ENCODE data around the gene ZNF473.
A peak's percentile ranks its signal among the peaks of the same experiment; 100 is the strongest.
"Not testable (repeated sequence)": the region's sequence is repeated elsewhere in the genome, so short reads cannot be mapped to it uniquely, and the experiment has no call there.

The ZNF473 gene

DNA sequence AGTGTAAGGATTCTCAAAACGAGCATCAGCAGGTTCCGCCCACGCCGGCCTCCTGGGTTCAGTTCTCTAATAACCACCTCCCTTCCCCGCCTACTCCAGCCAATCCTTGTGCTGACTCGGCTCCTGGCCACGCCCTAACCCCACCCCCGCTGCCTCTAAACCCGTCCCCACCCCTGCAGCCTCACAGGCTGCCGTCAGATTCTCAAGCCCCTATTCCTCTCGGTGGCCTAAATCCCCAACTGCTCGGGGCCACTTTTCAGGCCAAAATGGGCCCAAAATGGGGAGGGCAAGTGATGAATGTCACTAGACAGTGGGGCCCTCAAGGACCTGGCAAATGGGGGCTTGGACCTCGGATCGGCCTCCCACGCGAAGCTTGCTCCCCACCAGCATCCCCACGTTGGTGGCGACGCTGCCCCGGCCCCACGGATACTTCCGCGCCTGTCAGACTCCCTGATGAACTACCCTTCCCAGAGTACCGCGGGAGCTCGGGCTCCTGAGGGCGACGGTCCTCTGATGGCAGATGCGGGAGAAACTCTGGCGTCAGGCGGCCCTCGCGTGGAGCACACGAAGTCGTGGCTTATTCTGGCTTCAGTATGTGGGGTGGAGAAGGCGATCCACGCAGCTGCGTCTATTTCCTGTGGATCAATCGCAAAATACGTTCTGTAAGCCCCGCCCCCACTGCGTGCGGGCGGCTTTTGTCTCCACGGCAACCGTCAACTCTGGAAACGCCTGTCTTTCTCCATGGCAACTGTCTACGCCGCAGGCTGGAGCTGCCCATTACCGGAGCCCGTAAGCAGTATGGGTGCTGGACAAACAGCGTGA, 24.8 kb downstream of the ZNF473 start:
- H3K27me3 ChIP-seq (ENCODE audit: control insufficient read depth in 1 of 2, insufficient read depth in 2 of 2, low read length in 2 of 2) = no peaks in the 10 kb centered on the region
- peaks cover 6% of the 10 kb centered on the region for H3K4me1 ChIP-seq (ENCODE audit: control insufficient read depth, insufficient read depth, low read length)
- peak overlapping the region; percentile 62 to 77 for H3K4me3 ChIP-seq (ENCODE audit: low read length in 2 of 2)
- H3K36me3 ChIP-seq (ENCODE audit: control insufficient read depth in 2 of 2, insufficient read depth in 2 of 2, low read length in 2 of 2) = peaks cover 10 to 12% of the 10 kb centered on the region in 2 donors
- peaks cover 28 to 39% of the 10 kb centered on the region in 2 donors for H3K9me3 ChIP-seq (ENCODE audit: control insufficient read depth in 2 of 2, low read length in 2 of 2)
- peak overlapping the region; percentile 11 for H3K27ac ChIP-seq (ENCODE audit: low read length)
- peak overlapping the region; percentile 9 to 55 for H3K9ac ChIP-seq (ENCODE audit: low read length in 2 of 2)

DNA sequence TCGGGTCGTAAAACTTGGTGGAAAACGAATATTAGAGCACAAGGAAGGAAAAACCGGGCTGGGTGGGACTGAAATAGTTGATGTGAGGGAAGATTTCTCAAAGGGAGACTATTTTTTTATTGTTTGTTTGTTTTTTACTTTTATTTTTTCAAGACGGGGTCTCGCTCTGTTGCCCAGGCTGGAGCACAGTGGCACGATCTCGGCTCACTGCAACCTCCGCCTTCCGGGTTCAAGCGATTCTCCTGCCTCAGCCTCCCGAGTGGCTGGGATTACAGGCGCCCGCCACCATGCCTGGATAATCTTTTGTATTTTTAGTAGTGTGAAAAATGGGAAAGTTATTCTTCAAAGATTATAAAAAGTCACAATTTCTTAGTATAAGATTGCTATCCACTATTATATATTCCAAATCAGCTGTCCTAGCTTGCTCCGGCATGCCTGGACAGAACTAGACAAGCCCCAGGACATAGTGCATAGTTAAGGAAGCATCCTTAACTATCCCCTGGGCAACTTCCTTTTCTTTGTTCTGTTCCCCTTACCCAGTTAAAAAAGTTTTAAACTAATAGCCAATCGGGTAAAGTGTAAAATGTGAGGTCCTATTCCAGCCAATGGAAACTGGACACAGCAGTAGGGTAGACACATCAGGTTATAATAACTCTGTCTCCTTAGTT, 25.6 kb downstream of the ZNF473 start:
- H3K36me3 ChIP-seq (ENCODE audit: control insufficient read depth in 2 of 2, insufficient read depth in 2 of 2, low read length in 2 of 2); H3K4me1 ChIP-seq (ENCODE audit: control insufficient read depth, insufficient read depth, low read length); H3K27ac ChIP-seq (ENCODE audit: low read length); H3K27me3 ChIP-seq (ENCODE audit: control insufficient read depth in 1 of 2, insufficient read depth in 2 of 2, low read length in 2 of 2): not testable (repeated sequence)
- peaks cover 20 to 34% of the 10 kb centered on the region in 2 donors for H3K9me3 ChIP-seq (ENCODE audit: control insufficient read depth in 2 of 2, low read length in 2 of 2)
- H3K4me3 ChIP-seq (ENCODE audit: low read length in 2 of 2) = peak overlapping the region; percentile 62 to 77
- H3K9ac ChIP-seq (ENCODE audit: low read length in 2 of 2) = peak overlapping the region; percentile 9 to 55

DNA sequence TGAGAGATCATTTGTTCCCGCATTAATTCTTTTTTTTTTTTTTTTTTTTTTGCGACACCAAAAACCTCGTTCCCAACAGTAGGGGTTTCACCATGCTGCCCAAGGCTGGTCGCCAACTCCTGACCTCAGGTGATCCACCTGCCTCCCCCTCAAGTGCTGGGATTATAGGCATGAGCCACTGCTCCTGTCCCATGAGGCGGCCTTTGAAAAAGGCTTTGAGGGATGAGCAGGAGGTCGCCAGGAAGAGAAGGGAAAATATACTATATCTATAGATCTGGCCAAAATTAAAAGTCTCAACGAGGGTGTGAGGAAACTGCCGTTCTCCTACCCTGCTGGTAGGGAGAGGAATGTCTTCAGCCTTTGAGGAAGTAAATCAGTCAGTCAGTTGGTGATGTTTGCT, 26.2 kb downstream of the ZNF473 start:
- Histone ChIP-seq H3K4me1 (ENCODE audit: control insufficient read depth, insufficient read depth, low read length) (peaks cover 6% of the 10 kb centered on the region), H3K36me3 (ENCODE audit: control insufficient read depth in 2 of 2, insufficient read depth in 2 of 2, low read length in 2 of 2) (no peaks in the 10 kb centered on the region), H3K9me3 (ENCODE audit: control insufficient read depth in 2 of 2, low read length in 2 of 2) (peaks cover 16 to 28% of the 10 kb centered on the region in 2 donors), H3K27me3 (ENCODE audit: control insufficient read depth in 1 of 2, insufficient read depth in 2 of 2, low read length in 2 of 2) (no peaks in the 10 kb centered on the region), H3K9ac (ENCODE audit: low read length in 2 of 2) (no peak overlapping the region), H3K4me3 (ENCODE audit: low read length in 2 of 2) (no peak overlapping the region), H3K27ac (ENCODE audit: low read length) (no peak overlapping the region)

DNA sequence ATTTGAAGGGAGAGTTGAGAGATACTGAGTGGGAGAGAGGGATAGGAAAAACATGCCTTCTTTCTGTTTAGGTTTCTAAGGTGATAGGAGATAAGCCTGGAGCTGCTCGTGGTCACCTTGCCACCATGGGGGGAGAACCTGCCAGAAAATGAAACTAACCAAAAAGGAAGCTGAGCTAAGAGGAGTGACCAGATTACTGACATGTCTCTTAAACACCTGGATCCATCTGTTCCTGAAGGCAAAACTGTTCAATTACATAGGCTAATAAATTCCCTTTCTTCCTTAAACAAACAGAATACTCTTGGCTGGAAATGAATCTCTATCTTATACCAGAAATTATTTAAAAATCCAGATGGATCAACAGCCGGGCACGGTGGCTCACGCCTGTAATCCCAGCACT, 27.3 kb downstream of the ZNF473 start:
- peaks cover 6% of the 10 kb centered on the region for H3K4me1 ChIP-seq (ENCODE audit: control insufficient read depth, insufficient read depth, low read length)
- no peak overlapping the region for H3K4me3 ChIP-seq (ENCODE audit: low read length in 2 of 2)
- no peak overlapping the region for H3K27ac ChIP-seq (ENCODE audit: low read length)
- peaks cover 9 to 22% of the 10 kb centered on the region in 2 donors for H3K9me3 ChIP-seq (ENCODE audit: control insufficient read depth in 2 of 2, low read length in 2 of 2)
- H3K27me3 ChIP-seq (ENCODE audit: control insufficient read depth in 1 of 2, insufficient read depth in 2 of 2, low read length in 2 of 2) = no peaks in the 10 kb centered on the region
- no peak overlapping the region for H3K9ac ChIP-seq (ENCODE audit: low read length in 2 of 2)
- no peaks in the 10 kb centered on the region for H3K36me3 ChIP-seq (ENCODE audit: control insufficient read depth in 2 of 2, insufficient read depth in 2 of 2, low read length in 2 of 2)

DNA sequence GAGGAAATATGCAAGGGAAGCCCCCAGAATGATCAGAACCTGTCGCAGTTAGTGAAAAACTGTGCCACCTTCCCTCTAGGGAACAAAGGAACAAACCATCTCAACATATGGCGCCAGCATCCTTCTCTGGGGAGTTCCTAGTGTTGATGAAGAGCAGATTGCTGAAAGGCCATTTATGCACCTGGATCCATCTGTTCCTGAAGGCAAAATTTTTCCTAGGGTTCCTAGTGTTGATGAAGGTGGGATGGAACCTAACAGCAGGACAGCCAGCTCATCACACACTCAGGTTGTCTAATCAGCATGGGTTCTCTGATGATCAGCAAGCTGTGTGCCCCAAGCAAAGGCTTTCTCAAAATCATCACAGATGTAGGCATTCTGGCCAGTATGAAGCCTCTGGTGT, 32.6 kb downstream of the ZNF473 start:
- Histone ChIP-seq H3K9ac (ENCODE audit: low read length in 2 of 2) (no peak overlapping the region), H3K4me3 (ENCODE audit: low read length in 2 of 2) (no peak overlapping the region), H3K4me1 (ENCODE audit: control insufficient read depth, insufficient read depth, low read length) (no peaks in the 10 kb centered on the region), H3K27ac (ENCODE audit: low read length) (no peak overlapping the region), H3K27me3 (ENCODE audit: control insufficient read depth in 1 of 2, insufficient read depth in 2 of 2, low read length in 2 of 2) (peaks cover 0 to 2% of the 10 kb centered on the region in 2 donors), H3K9me3 (ENCODE audit: control insufficient read depth in 2 of 2, low read length in 2 of 2) (peaks cover 15 to 30% of the 10 kb centered on the region in 2 donors), H3K36me3 (ENCODE audit: control insufficient read depth in 2 of 2, insufficient read depth in 2 of 2, low read length in 2 of 2) (no peaks in the 10 kb centered on the region)

DNA sequence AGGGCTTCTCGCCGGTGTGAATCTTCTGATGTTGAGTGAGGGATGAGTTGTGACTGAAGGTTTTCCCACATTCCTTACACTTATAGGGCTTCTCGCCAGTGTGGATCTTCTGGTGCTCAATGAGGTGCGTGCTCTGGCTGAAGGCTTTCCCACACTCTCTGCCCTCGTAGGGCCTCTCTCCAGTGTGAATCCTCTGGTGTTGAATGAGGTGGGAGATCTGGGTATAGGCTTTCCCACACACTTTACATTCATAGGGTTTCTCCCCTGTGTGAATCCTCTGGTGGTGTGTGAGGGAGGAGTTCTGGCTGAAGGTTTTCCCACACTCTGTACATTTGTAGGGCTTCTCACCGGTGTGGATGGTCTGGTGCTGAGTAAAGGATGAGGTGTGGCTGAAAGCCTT, 33.2 kb downstream of the ZNF473 start:
- H3K9ac ChIP-seq (ENCODE audit: low read length in 2 of 2) = no peak overlapping the region
- H3K36me3 ChIP-seq (ENCODE audit: control insufficient read depth in 2 of 2, insufficient read depth in 2 of 2, low read length in 2 of 2) = no peaks in the 10 kb centered on the region
- no peak overlapping the region for H3K4me3 ChIP-seq (ENCODE audit: low read length in 2 of 2)
- peaks cover 15 to 30% of the 10 kb centered on the region in 2 donors for H3K9me3 ChIP-seq (ENCODE audit: control insufficient read depth in 2 of 2, low read length in 2 of 2)
- H3K27me3 ChIP-seq (ENCODE audit: control insufficient read depth in 1 of 2, insufficient read depth in 2 of 2, low read length in 2 of 2) = peaks cover 0 to 2% of the 10 kb centered on the region in 2 donors
- no peaks in the 10 kb centered on the region for H3K4me1 ChIP-seq (ENCODE audit: control insufficient read depth, insufficient read depth, low read length)
- no peak overlapping the region for H3K27ac ChIP-seq (ENCODE audit: low read length)

DNA sequence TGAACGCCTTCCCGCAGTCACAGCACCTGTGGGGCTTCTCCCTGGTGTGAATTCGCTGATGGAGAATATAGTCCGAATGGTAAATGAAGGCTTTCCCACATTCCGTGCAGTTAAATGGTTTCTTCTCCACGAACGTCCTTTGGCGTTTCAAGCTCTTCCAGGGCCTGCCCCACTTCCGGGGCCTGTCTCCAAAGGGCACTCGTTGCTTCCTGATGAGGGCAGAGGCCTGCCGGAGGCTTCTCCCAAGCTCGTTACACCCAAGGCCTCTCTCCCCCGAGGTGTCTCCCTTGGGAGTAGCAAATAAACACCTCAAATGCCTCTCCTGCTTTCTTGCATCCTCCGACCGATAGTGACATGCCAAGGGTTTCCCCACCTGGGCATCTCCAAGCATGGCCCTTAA, 34.3 kb downstream of the ZNF473 start:
- H3K27me3 ChIP-seq (ENCODE audit: control insufficient read depth in 1 of 2, insufficient read depth in 2 of 2, low read length in 2 of 2) = peaks cover 0 to 2% of the 10 kb centered on the region in 2 donors
- H3K4me1 ChIP-seq (ENCODE audit: control insufficient read depth, insufficient read depth, low read length) = no peaks in the 10 kb centered on the region
- H3K9me3 ChIP-seq (ENCODE audit: control insufficient read depth in 2 of 2, low read length in 2 of 2) = peaks cover 15 to 30% of the 10 kb centered on the region in 2 donors
- H3K36me3 ChIP-seq (ENCODE audit: control insufficient read depth in 2 of 2, insufficient read depth in 2 of 2, low read length in 2 of 2) = no peaks in the 10 kb centered on the region
- H3K27ac ChIP-seq (ENCODE audit: low read length) = no peak overlapping the region
- no peak overlapping the region for H3K9ac ChIP-seq (ENCODE audit: low read length in 2 of 2)
- no peak overlapping the region for H3K4me3 ChIP-seq (ENCODE audit: low read length in 2 of 2)

DNA sequence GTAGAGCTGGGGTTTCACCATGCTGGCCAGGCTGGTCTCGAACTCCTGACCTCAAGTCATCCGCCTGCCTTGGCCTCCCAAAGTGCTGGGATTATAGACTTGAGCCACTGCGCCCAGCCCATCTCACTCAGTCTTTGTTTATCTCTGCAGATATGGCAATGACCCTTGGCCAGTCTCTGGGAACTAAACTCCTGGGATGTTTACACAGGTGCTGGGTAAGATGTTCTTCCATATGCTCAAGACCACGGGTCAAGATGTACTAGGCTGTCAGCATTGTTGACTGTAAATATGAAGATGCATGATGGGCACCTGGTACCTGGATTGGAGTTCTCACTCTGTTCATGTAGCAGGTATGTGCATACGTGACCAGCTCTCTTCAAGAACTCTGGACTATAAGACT, 35.8 kb downstream of the ZNF473 start:
- no peaks in the 10 kb centered on the region for H3K4me1 ChIP-seq (ENCODE audit: control insufficient read depth, insufficient read depth, low read length)
- H3K27me3 ChIP-seq (ENCODE audit: control insufficient read depth in 1 of 2, insufficient read depth in 2 of 2, low read length in 2 of 2) = peaks cover 0 to 2% of the 10 kb centered on the region in 2 donors
- peaks cover 15 to 27% of the 10 kb centered on the region in 2 donors for H3K9me3 ChIP-seq (ENCODE audit: control insufficient read depth in 2 of 2, low read length in 2 of 2)
- no peak overlapping the region for H3K9ac ChIP-seq (ENCODE audit: low read length in 2 of 2)
- H3K4me3 ChIP-seq (ENCODE audit: low read length in 2 of 2) = no peak overlapping the region
- no peak overlapping the region for H3K27ac ChIP-seq (ENCODE audit: low read length)
- no peaks in the 10 kb centered on the region for H3K36me3 ChIP-seq (ENCODE audit: control insufficient read depth in 2 of 2, insufficient read depth in 2 of 2, low read length in 2 of 2)

DNA sequence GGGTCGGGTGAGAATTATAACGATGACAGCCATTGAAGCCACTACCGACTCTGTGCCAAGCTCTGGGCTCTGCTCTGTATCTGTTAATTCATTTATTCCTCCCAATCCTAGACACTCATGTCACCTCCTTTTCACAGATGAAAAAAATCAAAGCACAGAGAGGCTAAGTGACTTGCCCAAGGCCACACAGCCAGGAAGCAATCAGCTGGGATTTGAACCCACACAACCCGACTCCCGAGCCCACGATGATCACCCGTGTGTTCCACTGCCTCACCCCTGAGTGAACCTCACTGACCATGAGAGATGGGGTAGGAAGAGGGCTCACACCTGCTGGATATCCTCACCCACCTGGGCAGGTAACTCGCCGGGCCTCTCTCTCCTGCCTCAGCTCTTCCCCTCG, 40.1 kb downstream of the ZNF473 start:
- Histone ChIP-seq H3K9ac (ENCODE audit: low read length in 2 of 2) (no peak overlapping the region), H3K4me3 (ENCODE audit: low read length in 2 of 2) (no peak overlapping the region), H3K9me3 (ENCODE audit: control insufficient read depth in 2 of 2, low read length in 2 of 2) (peaks cover 0 to 3% of the 10 kb centered on the region in 2 donors), H3K27me3 (ENCODE audit: control insufficient read depth in 1 of 2, insufficient read depth in 2 of 2, low read length in 2 of 2) (no peaks in the 10 kb centered on the region), H3K27ac (ENCODE audit: low read length) (no peak overlapping the region), H3K36me3 (ENCODE audit: control insufficient read depth in 2 of 2, insufficient read depth in 2 of 2, low read length in 2 of 2) (no peaks in the 10 kb centered on the region), H3K4me1 (ENCODE audit: control insufficient read depth, insufficient read depth, low read length) (no peaks in the 10 kb centered on the region)

DNA sequence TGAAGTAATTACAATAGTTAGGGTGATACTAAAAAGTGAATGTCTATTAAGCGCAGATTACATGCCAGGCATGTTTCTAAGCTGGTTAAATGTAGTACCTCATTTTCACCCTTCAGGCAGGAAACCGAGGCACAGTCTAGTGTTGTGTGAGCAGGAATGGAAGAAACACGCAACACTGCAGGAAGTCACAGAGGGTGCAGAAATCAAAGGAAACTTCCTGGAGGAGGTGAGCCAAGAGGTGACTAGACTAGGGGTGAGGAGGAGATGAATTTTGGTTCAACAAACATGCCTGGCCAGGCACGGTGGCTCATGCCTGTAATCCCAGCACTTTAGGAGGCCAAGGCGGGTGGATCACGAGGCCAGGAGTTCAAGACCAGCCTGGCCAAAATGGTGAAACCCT, 41.8 kb downstream of the ZNF473 start:
- H3K4me1 ChIP-seq (ENCODE audit: control insufficient read depth, insufficient read depth, low read length) = no peaks in the 10 kb centered on the region
- H3K36me3 ChIP-seq (ENCODE audit: control insufficient read depth in 2 of 2, insufficient read depth in 2 of 2, low read length in 2 of 2) = no peaks in the 10 kb centered on the region
- H3K4me3 ChIP-seq (ENCODE audit: low read length in 2 of 2) = no peak overlapping the region
- no peak overlapping the region for H3K27ac ChIP-seq (ENCODE audit: low read length)
- no peak overlapping the region for H3K9ac ChIP-seq (ENCODE audit: low read length in 2 of 2)
- no peaks in the 10 kb centered on the region for H3K9me3 ChIP-seq (ENCODE audit: control insufficient read depth in 2 of 2, low read length in 2 of 2)
- no peaks in the 10 kb centered on the region for H3K27me3 ChIP-seq (ENCODE audit: control insufficient read depth in 1 of 2, insufficient read depth in 2 of 2, low read length in 2 of 2)

DNA sequence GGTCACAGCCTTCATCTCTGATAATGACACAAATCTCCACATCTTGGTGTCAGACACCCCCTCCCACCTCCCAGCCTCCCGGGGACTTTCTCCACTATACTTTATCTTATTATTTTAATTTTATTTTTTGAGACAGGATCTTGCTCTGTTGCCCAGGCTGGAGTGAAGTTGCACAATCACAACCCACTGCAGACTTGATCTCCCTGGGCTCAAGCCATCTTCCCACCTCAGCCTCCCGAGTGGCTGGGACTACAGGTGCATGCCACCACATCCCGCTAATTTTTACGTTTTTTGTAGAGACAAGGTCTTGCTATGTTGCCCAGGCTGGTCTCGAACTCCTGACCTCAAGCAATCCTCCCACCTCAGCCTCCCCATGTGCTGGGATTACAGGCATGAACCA, 42.6 kb downstream of the ZNF473 start:
- H3K4me1 ChIP-seq (ENCODE audit: control insufficient read depth, insufficient read depth, low read length); H3K9me3 ChIP-seq (ENCODE audit: control insufficient read depth in 2 of 2, low read length in 2 of 2); H3K9ac ChIP-seq (ENCODE audit: low read length in 2 of 2); H3K27ac ChIP-seq (ENCODE audit: low read length); H3K36me3 ChIP-seq (ENCODE audit: control insufficient read depth in 2 of 2, insufficient read depth in 2 of 2, low read length in 2 of 2); H3K4me3 ChIP-seq (ENCODE audit: low read length in 2 of 2); H3K27me3 ChIP-seq (ENCODE audit: control insufficient read depth in 1 of 2, insufficient read depth in 2 of 2, low read length in 2 of 2): not testable (repeated sequence)
